ENCODE measurements around the gene DSC2.

DNA sequence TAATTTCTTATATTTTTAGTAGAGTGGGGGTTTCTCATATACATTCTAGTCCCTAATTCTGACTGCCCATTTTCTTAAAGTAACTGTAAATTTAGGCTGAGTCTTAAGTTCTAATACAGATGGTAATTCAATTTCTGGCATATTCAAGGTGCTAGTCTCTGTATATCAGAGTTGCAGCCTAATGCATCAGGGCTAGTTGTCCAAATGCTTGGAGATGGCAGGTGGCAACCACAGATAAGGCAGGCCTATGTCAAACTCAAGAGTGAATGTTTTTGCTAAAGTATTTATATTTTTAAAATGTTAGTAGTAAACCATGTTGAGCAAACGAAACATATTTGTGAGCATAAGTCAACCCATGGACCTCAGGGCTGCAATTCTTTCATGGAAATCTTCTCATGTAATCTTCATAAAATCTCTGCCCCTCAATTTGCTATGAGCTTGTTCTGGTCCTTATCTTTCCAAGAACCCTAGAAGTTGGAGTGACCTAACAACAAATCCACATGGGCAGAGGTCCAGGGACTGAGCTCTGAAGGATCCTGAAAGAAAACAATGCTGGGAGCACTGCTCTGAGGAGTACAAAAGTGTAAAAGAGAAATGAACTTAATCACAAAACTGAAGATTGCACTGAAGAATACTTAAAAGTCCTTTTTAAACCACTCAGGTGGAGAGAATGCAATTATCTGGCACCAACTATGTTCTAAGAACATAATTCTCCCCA is 27.3 kb upstream of the DSC2 start:
- TF ChIP-seq, protein P1, sequence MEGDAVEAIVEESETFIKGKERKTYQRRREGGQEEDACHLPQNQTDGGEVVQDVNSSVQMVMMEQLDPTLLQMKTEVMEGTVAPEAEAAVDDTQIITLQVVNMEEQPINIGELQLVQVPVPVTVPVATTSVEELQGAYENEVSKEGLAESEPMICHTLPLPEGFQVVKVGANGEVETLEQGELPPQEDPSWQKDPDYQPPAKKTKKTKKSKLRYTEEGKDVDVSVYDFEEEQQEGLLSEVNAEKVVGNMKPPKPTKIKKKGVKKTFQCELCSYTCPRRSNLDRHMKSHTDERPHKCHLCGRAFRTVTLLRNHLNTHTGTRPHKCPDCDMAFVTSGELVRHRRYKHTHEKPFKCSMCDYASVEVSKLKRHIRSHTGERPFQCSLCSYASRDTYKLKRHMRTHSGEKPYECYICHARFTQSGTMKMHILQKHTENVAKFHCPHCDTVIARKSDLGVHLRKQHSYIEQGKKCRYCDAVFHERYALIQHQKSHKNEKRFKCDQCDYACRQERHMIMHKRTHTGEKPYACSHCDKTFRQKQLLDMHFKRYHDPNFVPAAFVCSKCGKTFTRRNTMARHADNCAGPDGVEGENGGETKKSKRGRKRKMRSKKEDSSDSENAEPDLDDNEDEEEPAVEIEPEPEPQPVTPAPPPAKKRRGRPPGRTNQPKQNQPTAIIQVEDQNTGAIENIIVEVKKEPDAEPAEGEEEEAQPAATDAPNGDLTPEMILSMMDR (IDR thresholded peaks at IDR 0.05 in 2 of 3, conservative IDR thresholded peaks at IDR 0.05 in 1 of 3; ENCODE audit: borderline replicate concordance in 1 of 3, insufficient read depth in 1 of 3, low read depth in 2 of 3, low read length in 2 of 3), result no peak
- TF ChIP-seq CEBPB (IDR thresholded peaks at IDR 0.05; ENCODE audit: low read depth) (no peak), EZH2phosphoT487 (IDR thresholded peaks at IDR 0.05; ENCODE audit: borderline replicate concordance) (no peak), POLR2A (IDR thresholded peaks at IDR 0.05; ENCODE audit: borderline replicate concordance, extremely low read depth, insufficient read depth, insufficient read length) (no peak), EGR1 (IDR thresholded peaks at IDR 0.05; ENCODE audit: low read depth) (no peak), ZNF274 (IDR thresholded peaks at IDR 0.05; ENCODE audit: low read depth, low read length) (no peak), EZH2 (IDR thresholded peaks at IDR 0.05) (no peak), SIN3A (IDR thresholded peaks at IDR 0.05; ENCODE audit: low read depth) (no peak), POLR2AphosphoS5 (IDR thresholded peaks at IDR 0.05; ENCODE audit: low read depth, low read length) (no peak), SP1 (IDR thresholded peaks at IDR 0.05; ENCODE audit: low read depth) (no peak), JUND (IDR thresholded peaks at IDR 0.05) (no peak), RAD21 (IDR thresholded peaks at IDR 0.05; ENCODE audit: low read depth) (no peak)
- TF ChIP-seq, protein P2, sequence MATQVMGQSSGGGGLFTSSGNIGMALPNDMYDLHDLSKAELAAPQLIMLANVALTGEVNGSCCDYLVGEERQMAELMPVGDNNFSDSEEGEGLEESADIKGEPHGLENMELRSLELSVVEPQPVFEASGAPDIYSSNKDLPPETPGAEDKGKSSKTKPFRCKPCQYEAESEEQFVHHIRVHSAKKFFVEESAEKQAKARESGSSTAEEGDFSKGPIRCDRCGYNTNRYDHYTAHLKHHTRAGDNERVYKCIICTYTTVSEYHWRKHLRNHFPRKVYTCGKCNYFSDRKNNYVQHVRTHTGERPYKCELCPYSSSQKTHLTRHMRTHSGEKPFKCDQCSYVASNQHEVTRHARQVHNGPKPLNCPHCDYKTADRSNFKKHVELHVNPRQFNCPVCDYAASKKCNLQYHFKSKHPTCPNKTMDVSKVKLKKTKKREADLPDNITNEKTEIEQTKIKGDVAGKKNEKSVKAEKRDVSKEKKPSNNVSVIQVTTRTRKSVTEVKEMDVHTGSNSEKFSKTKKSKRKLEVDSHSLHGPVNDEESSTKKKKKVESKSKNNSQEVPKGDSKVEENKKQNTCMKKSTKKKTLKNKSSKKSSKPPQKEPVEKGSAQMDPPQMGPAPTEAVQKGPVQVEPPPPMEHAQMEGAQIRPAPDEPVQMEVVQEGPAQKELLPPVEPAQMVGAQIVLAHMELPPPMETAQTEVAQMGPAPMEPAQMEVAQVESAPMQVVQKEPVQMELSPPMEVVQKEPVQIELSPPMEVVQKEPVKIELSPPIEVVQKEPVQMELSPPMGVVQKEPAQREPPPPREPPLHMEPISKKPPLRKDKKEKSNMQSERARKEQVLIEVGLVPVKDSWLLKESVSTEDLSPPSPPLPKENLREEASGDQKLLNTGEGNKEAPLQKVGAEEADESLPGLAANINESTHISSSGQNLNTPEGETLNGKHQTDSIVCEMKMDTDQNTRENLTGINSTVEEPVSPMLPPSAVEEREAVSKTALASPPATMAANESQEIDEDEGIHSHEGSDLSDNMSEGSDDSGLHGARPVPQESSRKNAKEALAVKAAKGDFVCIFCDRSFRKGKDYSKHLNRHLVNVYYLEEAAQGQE (IDR thresholded peaks at IDR 0.05; ENCODE audit: low read depth), result no peak
- TF ChIP-seq, protein P3, sequence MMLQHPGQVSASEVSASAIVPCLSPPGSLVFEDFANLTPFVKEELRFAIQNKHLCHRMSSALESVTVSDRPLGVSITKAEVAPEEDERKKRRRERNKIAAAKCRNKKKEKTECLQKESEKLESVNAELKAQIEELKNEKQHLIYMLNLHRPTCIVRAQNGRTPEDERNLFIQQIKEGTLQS (IDR thresholded peaks at IDR 0.05), result no peak
